HepG2 (cell line): ENCODE measurements around the gene PEX11G. TPM values are rescaled to one million over a fixed set of nuclear protein-coding genes. Genes with fewer than 3 reads are reported as not detected.

Experiments used
- ATAC-seq: fragments of 200-7000 bp; cut with Tn5 transposase; 3 replicates; pipeline ENCODE4 v1.9.1; 2020; ENCODE audit warnings: mild to moderate bottlenecking, moderate library complexity
- BruUV-seq: library from RNA; stranded (reverse); fragments of 400-500 nt; replicated peaks from 2 replicates; lab custom pipeline; 2021; lab: Mats Ljungman, UMichigan
- CTCF ChIA-PET: fragments of 300-600 bp; formaldehyde crosslinking; extraction: SDS; loops from one replicate; lab custom pipeline; 2021; ENCODE audit warnings: low total read pairs, inconsistent platforms, low intra/inter-chr PET ratio; lab: Yijun Ruan, JAX
- POLR2A ChIA-PET: fragments of 350-600 bp; sonication (Branson Sonifier 250); formaldehyde crosslinking; loops from one replicate; lab custom pipeline; 2020; ENCODE audit warnings: antibody characterized with exemption, inconsistent platforms; lab: Yijun Ruan, JAX
- DNase-seq: peaks from one replicate; pipeline ENCODE4 v3.0.0-alpha.2; 2015; ENCODE audit warnings: low spot score
- FAIRE-seq: peaks from 3 replicates; lab custom pipeline; 2011; peaks lifted over from hg19 to GRCh38; lab: Jason Lieb, UNC
- H2AFZ ChIP-seq: one replicate; pipeline ENCODE4 v1.6.1; 2011; ENCODE audit warnings: low read length, inconsistent platforms
- H3K27ac ChIP-seq: fragments of 300-600 bp; 3 replicates; pipeline ENCODE4 v1.8.0; 2011; ENCODE audit warnings: mixed run types, mild to moderate bottlenecking, mixed read lengths, low read length, inconsistent platforms; ENCODE audit not compliant: insufficient read depth; ENCODE audit errors: extremely low read length
- H3K27me3 ChIP-seq, 2 experiments: fragments of 200-600 bp in 1 of 2; 2 replicates in 1 of 2; 3 replicates in 1 of 2; pipeline versions ENCODE4 v1.6.0 to v1.8.0; 2011; ENCODE audit warnings: low read length in 2 of 2, mild to moderate bottlenecking in 2 of 2, moderate library complexity in 2 of 2, inconsistent platforms in 1 of 2; ENCODE audit not compliant: insufficient read depth in 2 of 2, control insufficient read depth in 1 of 2
- H3K36me3 ChIP-seq, 2 experiments: fragments of 200-600 bp in 1 of 2; replicated peaks in 1 of 2; 2 replicates in 1 of 2; 3 replicates in 1 of 2; pipeline versions ENCODE4 v1.5.1 to v1.8.0; 2011; ENCODE audit warnings: low read length in 2 of 2, inconsistent platforms in 1 of 2; ENCODE audit not compliant: insufficient read depth in 2 of 2, control insufficient read depth in 1 of 2
- H3K4me1 ChIP-seq: 2 replicates; pipeline ENCODE4 v1.5.1; 2012; ENCODE audit warnings: low read length, inconsistent platforms; ENCODE audit not compliant: insufficient read depth
- H3K4me2 ChIP-seq: 2 replicates; pipeline ENCODE4 v1.6.0; 2011; ENCODE audit warnings: low read depth, low read length, inconsistent platforms
- H3K4me3 ChIP-seq, 3 experiments: fragments of 200-600 bp in 1 of 3; sonication (generic), shearing (Covaris generic) in 1 of 3; replicated peaks in 1 of 3; 2 replicates each; pipeline ENCODE4 v1.5.1; 2011 to 2016; ENCODE audit warnings: low read length in 3 of 3, inconsistent platforms in 2 of 3, low read depth in 2 of 3, mild to moderate bottlenecking in 2 of 3, control low read depth in 1 of 3, mixed read lengths in 1 of 3; ENCODE audit not compliant: insufficient read depth in 1 of 3
- H3K79me2 ChIP-seq: one replicate; pipeline ENCODE4 v1.6.1; 2011; ENCODE audit warnings: low read length, inconsistent platforms; ENCODE audit not compliant: insufficient read depth
- H3K9ac ChIP-seq: 2 replicates; pipeline ENCODE4 v1.6.0; 2011; ENCODE audit warnings: mild to moderate bottlenecking, low read depth, low read length, inconsistent platforms; ENCODE audit not compliant: insufficient read depth
- H3K9me3 ChIP-seq: 2 replicates; pipeline ENCODE4 v1.5.1; 2012; ENCODE audit warnings: mild to moderate bottlenecking, low read length
- H4K20me1 ChIP-seq: 2 replicates; pipeline ENCODE4 v1.6.0; 2011; ENCODE audit warnings: inconsistent platforms, mild to moderate bottlenecking, low read length, moderate library complexity; ENCODE audit not compliant: insufficient read depth
- ETV5 ChIP-seq: IDR thresholded peaks from 2 replicates; pipeline ENCODE4 v1.6.1; 2018; ENCODE audit warnings: missing biosample characterization, missing genetic modification reagents, inconsistent platforms, borderline replicate concordance
- NCOR1 ChIP-seq: fragments of 200-600 bp; sonication (generic); IDR thresholded peaks from 2 replicates; pipeline ENCODE4 v1.7.0; 2017; ENCODE audit warnings: antibody characterized with exemption, low read length, borderline replicate concordance
- SALL2 ChIP-seq: sonication (generic); formaldehyde crosslinking; IDR thresholded peaks from 2 replicates; pipeline ENCODE4 v1.8.1; 2023; ENCODE audit warnings: mild to moderate bottlenecking, missing genetic modification reagents, inconsistent platforms
- ZBTB44 ChIP-seq: sonication (generic); formaldehyde crosslinking; IDR thresholded peaks from 2 replicates; pipeline ENCODE4 v1.4.0; 2020; ENCODE audit warnings: missing genetic modification reagents
- ZNF274 ChIP-seq: sonication (generic); formaldehyde crosslinking; IDR thresholded peaks from 2 replicates; pipeline ENCODE4 v1.5.1; 2020; ENCODE audit warnings: mild to moderate bottlenecking, missing genetic modification reagents
- ZNF343 ChIP-seq: sonication (generic); formaldehyde crosslinking; IDR thresholded peaks from 2 replicates; pipeline ENCODE4 v1.4.0; 2020; ENCODE audit warnings: mild to moderate bottlenecking, missing genetic modification reagents
- ZNF354B ChIP-seq: sonication (generic); formaldehyde crosslinking; IDR thresholded peaks from 2 replicates; pipeline ENCODE4 v1.8.0; 2022; ENCODE audit warnings: mild to moderate bottlenecking, missing genetic modification reagents
- ZNF891 ChIP-seq: sonication (generic); formaldehyde crosslinking; IDR thresholded peaks from 2 replicates; pipeline ENCODE4 v1.5.0; 2020; ENCODE audit warnings: mild to moderate bottlenecking, missing genetic modification reagents
- ZSCAN21 ChIP-seq: sonication (generic); formaldehyde crosslinking; IDR thresholded peaks from 2 replicates; pipeline ENCODE4 v1.8.0; 2022; ENCODE audit warnings: mild to moderate bottlenecking, missing genetic modification reagents, moderate library complexity, borderline replicate concordance
- WGBS: methylation state at CpG from one replicate; pipeline ENCODE4 v1.1.6; 2017; ENCODE audit warnings: low lambda C conversion rate; 5-methylcytosine and 5-hydroxymethylcytosine counted together
- in situ Hi-C: cut with HindIII; loops from 2 replicates; pipeline ENCODE4 v1.10.0; 2017; ENCODE audit warnings: low pct_unique_long_range_greater_than_20kb; ENCODE audit not compliant: extremely low pct_ligation_motif_present
- intact Hi-C: fragments of 100-400 bp; cut with micrococcal nuclease; formaldehyde crosslinking; loops from one replicate; pipeline ENCODE4 v1.10.0; 2022; ENCODE audit not compliant: unreplicated experiment
- polyA plus RNA-seq, 8 experiments: library from polyadenylated mRNA; depleted of rRNA in 3 of 8; stranded (reverse) in 7 of 8; unstranded in 1 of 8; fragments of >200 nt; fragmentation: Illumina TruSeq in 4 of 8; extraction: Trizol in 4 of 8; gene quantifications; 2 replicates each; pipeline versions ENCODE4 v1.2.1 to v1.2.3, GENCODE V29; 2011 to 2016; ENCODE audit warnings: low read depth in 4 of 8, missing spikeins in 1 of 8, mixed read lengths in 1 of 8; ENCODE audit not compliant: insufficient read depth in 1 of 8
- total RNA-seq, 5 experiments: library from RNA; depleted of rRNA; stranded (reverse); fragments of >200 nt; fragmentation: Illumina TruSeq; extraction: Trizol; gene quantifications; 2 replicates each; pipeline ENCODE4 v1.2.3, GENCODE V29; 2016; ENCODE audit warnings: low read depth in 1 of 5
- TF ChIP-seq, protein P1 (sequence below): IDR thresholded peaks from 2 replicates; pipeline ENCODE4 v1.4.0; 2020; ENCODE audit warnings: mild to moderate bottlenecking, missing genetic modification reagents
- TF ChIP-seq, protein P2 (sequence below): sonication (generic); formaldehyde crosslinking; IDR thresholded peaks from 2 replicates; pipeline ENCODE4 v1.5.0; 2020; ENCODE audit warnings: missing genetic modification reagents

PEX11G gene
- total and polyA plus RNA-seq, 2 of the 13 experiments (the other 11 are each of a cell fraction or from before 2014, with no cell fraction given) = not detected

DNA sequence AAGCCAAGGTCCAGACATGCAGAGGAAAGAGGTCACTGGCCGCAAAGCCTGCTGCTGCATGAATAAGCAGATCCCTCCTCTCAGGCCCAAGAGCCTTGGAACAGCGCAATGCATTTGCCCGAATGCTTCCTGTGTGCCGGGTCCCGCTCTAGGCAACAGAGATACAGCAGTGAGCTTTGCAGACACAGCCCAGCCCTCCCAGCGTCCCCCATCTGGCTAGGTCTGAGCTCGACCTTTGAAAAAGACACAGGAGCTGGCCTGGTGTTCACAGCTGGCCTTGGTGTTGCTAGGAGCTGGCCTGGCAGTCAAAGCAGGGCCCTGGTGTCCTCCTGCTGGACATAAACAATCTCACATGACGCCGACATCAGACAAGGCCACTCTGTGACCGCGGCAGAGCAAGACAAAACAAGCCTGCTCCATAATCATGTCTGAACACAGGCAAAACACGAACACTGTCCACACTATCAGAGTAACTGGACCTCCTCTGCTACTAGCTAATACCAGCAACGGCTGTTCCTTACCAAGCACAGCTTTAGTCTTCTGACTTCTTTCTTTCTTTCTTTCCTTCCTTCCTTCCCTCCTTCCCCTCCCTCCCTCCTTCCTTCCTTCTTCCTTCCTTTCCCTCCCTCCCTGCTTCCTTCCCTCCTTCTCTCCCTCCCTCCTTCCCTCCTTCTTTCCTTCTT lies 5.7 kb upstream of the PEX11G start (continued):
- TF ChIP-seq ZNF354B (CRISPR knock-in tag) (no peak), ZBTB44 (CRISPR knock-in tag) (no peak), ZSCAN21 (CRISPR knock-in tag) (no peak; the same call in 1 of the 2 replicates), SALL2 (no peak), NCOR1 (no peak)
- TF ChIP-seq, protein P1, sequence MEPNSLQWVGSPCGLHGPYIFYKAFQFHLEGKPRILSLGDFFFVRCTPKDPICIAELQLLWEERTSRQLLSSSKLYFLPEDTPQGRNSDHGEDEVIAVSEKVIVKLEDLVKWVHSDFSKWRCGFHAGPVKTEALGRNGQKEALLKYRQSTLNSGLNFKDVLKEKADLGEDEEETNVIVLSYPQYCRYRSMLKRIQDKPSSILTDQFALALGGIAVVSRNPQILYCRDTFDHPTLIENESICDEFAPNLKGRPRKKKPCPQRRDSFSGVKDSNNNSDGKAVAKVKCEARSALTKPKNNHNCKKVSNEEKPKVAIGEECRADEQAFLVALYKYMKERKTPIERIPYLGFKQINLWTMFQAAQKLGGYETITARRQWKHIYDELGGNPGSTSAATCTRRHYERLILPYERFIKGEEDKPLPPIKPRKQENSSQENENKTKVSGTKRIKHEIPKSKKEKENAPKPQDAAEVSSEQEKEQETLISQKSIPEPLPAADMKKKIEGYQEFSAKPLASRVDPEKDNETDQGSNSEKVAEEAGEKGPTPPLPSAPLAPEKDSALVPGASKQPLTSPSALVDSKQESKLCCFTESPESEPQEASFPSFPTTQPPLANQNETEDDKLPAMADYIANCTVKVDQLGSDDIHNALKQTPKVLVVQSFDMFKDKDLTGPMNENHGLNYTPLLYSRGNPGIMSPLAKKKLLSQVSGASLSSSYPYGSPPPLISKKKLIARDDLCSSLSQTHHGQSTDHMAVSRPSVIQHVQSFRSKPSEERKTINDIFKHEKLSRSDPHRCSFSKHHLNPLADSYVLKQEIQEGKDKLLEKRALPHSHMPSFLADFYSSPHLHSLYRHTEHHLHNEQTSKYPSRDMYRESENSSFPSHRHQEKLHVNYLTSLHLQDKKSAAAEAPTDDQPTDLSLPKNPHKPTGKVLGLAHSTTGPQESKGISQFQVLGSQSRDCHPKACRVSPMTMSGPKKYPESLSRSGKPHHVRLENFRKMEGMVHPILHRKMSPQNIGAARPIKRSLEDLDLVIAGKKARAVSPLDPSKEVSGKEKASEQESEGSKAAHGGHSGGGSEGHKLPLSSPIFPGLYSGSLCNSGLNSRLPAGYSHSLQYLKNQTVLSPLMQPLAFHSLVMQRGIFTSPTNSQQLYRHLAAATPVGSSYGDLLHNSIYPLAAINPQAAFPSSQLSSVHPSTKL (CRISPR knock-in tag) = no peak

DNA sequence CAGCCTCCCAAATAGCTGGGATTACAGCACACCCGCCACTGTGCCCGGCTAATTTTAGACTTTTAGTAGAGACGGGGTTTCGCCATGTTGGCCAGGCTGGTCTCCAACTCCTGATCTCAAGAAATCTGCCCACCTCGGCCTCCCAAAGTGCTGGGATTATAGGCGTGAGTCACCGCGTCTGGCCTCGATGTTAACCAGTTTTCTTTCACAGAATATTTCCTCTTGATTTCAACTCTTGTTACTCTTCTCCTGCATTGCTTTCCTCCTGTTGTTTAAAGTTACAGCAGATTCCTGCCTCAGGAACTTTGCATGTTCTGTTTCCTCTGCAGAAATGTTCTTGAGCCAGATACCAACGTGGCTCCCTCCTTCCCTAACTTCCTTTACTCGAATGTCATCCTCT lies 3.7 kb upstream of the PEX11G start:
- in situ Hi-C loops = no loop called here
- no peak for FAIRE-seq

More for the DNA sequence above, 3.7 kb upstream of the PEX11G start:
- Histone ChIP-seq H3K4me2 (peak overlapping the region; percentile 21; the same call in 1 of the 2 replicates), H2AFZ (no peak overlapping the region), H4K20me1 (no peaks in the 10 kb centered on the region), H3K36me3 (no peaks in the 10 kb centered on the region), H3K27ac (no peak overlapping the region), H3K79me2 (no peaks in the 10 kb centered on the region), H3K9me3 (no peaks in the 10 kb centered on the region), H3K9ac (no peak overlapping the region), H3K4me1 (peaks cover 65% of the 10 kb centered on the region), H3K27me3 (no peaks in the 10 kb centered on the region), H3K4me3 (no peak overlapping the region)
- ChIA-PET CTCF (no interaction called here), POLR2A (no interaction called here)
- ATAC-seq (no peak), DNase-seq (no peak)
- intact Hi-C loops = loop anchor here (10.0 kb wide), 1 partner anchor 98 kb away; no protein-coding TSS in a partner anchor
- no TSS peak for BruUV-seq
- 45% methylated on average over 11 of the region's 11 CpGs for WGBS
- TF ChIP-seq, protein P2, sequence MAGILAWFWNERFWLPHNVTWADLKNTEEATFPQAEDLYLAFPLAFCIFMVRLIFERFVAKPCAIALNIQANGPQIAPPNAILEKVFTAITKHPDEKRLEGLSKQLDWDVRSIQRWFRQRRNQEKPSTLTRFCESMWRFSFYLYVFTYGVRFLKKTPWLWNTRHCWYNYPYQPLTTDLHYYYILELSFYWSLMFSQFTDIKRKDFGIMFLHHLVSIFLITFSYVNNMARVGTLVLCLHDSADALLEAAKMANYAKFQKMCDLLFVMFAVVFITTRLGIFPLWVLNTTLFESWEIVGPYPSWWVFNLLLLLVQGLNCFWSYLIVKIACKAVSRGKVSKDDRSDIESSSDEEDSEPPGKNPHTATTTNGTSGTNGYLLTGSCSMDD = no peak
- no peak for TF ChIP-seq ZNF343 (CRISPR knock-in tag)
- TF ChIP-seq ETV5 (CRISPR knock-in tag) = no peak
- no peak for TF ChIP-seq ZNF891 (CRISPR knock-in tag)
- TF ChIP-seq ZNF274 = no peak
